GM19324 (cell line): ENCODE results near the gene NTRK1.

Experiments
- ATAC-seq: cut with Tn5 transposase; IDR thresholded peaks from one replicate; pipeline ENCODE4 v1.9.1; 2021; ENCODE audit warnings: mild to moderate bottlenecking, moderate library complexity; ENCODE audit not compliant: unreplicated experiment, low FRiP score

Gene NTRK1

GRCh38 chr1:156877433-156878170 lies 16.9 kb downstream of the NTRK1 start:
- ATAC-seq: no peak

- no peak for ATAC-seq
Measured at GRCh38 chr1:156879876-156880275, 19.2 kb downstream of the NTRK1 start.

- no peak for ATAC-seq
Measured at GRCh38 chr1:156880473-156880872, 19.8 kb downstream of the NTRK1 start.

GRCh38 chr1:156881101-156881500 lies 20.4 kb downstream of the NTRK1 start:
- ATAC-seq: no peak

- ATAC-seq: no peak
Measured at GRCh38 chr1:156881663-156882062, 21.0 kb downstream of the NTRK1 start.

- ATAC-seq: no peak
Measured at GRCh38 chr1:156882543-156882942, 21.9 kb downstream of the NTRK1 start.

- no peak for ATAC-seq
Measured at GRCh38 chr1:156883919-156884318, 23.3 kb downstream of the NTRK1 start.

- no peak for ATAC-seq
Measured at GRCh38 chr1:156884560-156885184, 24.0 kb downstream of the NTRK1 start.

GRCh38 chr1:156885314-156885713 lies 24.6 kb downstream of the NTRK1 start:
- ATAC-seq: no peak

GRCh38 chr1:156885880-156886355 lies 25.3 kb downstream of the NTRK1 start:
- ATAC-seq: no peak

GRCh38 chr1:156886583-156887281 lies 26.1 kb downstream of the NTRK1 start:
- ATAC-seq: no peak

- no peak for ATAC-seq
Measured at GRCh38 chr1:156887317-156887716, 26.7 kb downstream of the NTRK1 start.

- no peak for ATAC-seq
Measured at GRCh38 chr1:156887734-156888133, 27.1 kb downstream of the NTRK1 start.

GRCh38 chr1:156889802-156890580 lies 29.3 kb downstream of the NTRK1 start:
- no peak for ATAC-seq

- no peak for ATAC-seq
Measured at GRCh38 chr1:156892190-156893047, 31.8 kb downstream of the NTRK1 start.

GRCh38 chr1:156893048-156893953 lies 32.6 kb downstream of the NTRK1 start, which contains the start of gene PEAR1:
PEAR1 (plus strand) TSS chr1:156893718; CDS start chr1:156903927, 10,209 bp downstream.
- no peak for ATAC-seq

- ATAC-seq: no peak
Measured at GRCh38 chr1:156894001-156894400, 33.3 kb downstream of the NTRK1 start.

GRCh38 chr1:156894711-156895454 lies 34.2 kb downstream of the NTRK1 start:
- no peak for ATAC-seq
